GM12801 (cell line): Measurements from ENCODE around the gene ASS1.

Experiments
- TF ChIP-seq, protein P1 (sequence below): IDR thresholded peaks from one replicate; pipeline ENCODE4 v1.5.1; 2011; ENCODE audit warnings: control low read depth; ENCODE audit not compliant: insufficient read length; ENCODE audit errors: extremely low read depth

ASS1 gene

DNA sequence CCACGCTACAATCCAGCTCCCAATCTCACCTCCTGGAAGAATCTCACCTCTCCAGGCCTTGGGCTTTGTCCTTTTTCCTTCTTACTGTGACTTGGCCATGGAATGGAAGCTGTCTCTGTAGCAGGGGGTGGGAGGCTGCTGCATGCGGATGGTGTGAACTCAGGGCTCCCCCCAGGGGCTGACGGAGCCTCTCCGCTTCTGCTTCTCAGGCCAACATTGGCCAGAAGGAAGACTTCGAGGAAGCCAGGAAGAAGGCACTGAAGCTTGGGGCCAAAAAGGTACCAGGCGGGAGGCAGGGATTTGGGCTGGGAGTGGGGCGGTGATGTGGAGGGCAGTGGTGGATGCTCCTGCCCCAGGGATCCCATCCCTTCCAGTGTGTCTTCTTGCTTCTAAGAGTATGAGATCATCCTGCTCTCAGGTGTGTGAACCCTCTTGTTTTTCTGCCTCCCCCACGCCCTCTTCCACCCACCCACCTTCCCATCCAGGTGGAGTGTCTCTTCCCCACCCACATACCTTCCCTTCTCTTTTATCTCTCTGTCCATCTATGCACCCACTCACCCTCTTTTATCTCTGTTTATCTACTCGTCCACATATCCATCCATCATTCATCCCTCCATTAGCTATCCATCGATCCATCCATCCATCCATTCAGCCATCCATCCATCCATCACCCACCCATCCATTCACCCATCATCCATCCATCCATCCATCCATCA is 9.5 kb downstream of the ASS1 start:
- TF ChIP-seq, protein P1, sequence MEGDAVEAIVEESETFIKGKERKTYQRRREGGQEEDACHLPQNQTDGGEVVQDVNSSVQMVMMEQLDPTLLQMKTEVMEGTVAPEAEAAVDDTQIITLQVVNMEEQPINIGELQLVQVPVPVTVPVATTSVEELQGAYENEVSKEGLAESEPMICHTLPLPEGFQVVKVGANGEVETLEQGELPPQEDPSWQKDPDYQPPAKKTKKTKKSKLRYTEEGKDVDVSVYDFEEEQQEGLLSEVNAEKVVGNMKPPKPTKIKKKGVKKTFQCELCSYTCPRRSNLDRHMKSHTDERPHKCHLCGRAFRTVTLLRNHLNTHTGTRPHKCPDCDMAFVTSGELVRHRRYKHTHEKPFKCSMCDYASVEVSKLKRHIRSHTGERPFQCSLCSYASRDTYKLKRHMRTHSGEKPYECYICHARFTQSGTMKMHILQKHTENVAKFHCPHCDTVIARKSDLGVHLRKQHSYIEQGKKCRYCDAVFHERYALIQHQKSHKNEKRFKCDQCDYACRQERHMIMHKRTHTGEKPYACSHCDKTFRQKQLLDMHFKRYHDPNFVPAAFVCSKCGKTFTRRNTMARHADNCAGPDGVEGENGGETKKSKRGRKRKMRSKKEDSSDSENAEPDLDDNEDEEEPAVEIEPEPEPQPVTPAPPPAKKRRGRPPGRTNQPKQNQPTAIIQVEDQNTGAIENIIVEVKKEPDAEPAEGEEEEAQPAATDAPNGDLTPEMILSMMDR = no peak

DNA sequence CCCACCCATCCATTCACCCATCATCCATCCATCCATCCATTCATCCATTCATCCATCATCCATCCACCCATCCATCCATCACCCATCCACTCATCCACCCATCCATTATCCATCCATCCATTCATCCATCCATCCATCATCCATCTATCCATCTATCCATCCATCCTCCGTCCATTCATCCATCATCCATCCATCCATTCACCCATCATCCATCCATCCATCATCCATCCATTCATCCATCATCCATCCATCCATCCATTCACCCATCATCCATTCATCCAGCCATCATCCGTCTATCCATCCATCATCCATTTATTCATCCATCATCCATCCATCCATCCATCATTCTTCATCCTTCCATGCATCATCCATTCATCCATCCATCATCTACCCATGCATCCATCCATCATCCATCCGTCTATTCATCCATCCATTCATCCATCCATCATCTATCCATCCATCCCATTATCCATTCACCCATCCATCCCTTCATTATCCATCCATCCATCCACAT is 10.1 kb downstream of the ASS1 start:
- TF ChIP-seq, protein P1 = no peak

DNA sequence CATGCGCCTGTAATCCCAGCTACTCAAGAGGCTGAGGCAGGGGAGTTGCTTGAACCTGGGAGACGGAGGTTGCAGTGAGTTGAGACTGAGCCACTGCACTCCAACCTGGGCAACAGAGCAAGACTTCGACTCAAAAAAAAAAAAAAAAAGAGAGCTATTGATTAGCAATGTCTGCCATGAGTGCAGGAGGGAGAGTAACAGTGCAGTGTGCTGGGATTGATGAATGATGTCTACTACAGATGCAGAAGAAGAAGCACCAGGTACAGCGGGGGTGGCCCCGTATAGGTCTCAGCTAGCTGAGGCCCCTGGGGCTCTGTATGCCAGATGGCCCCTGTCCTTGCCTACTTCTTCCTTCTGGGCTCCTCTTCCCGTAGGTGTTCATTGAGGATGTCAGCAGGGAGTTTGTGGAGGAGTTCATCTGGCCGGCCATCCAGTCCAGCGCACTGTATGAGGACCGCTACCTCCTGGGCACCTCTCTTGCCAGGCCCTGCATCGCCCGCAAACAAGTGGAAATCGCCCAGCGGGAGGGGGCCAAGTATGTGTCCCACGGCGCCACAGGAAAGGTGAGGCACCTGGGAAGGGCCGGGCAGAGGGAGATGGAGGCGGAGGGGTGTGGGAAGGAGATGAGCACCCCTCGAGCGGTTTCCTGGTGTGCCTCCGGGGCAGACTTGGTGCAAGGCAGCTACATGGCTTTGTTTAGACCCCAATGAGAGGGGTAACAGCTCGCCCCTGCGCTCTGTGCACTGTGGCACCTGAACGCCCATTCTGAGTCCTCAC is 13.5 kb downstream of the ASS1 start:
- TF ChIP-seq, protein P1 = no peak

DNA sequence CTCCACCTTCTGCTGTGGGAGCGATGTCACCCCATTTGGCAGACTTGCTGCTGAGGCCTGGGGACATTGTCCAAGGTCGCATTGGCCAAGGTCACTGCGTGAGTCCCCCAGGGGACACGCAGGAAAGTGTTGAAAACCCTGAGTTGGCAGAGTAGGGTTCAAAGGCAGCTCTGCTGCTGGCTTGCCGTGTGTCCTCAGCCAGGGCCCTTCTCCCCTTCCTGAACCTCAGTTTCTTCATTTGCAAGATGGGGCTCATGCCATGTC is 14.0 kb downstream of the ASS1 start:
- TF ChIP-seq, protein P1 = no peak

DNA sequence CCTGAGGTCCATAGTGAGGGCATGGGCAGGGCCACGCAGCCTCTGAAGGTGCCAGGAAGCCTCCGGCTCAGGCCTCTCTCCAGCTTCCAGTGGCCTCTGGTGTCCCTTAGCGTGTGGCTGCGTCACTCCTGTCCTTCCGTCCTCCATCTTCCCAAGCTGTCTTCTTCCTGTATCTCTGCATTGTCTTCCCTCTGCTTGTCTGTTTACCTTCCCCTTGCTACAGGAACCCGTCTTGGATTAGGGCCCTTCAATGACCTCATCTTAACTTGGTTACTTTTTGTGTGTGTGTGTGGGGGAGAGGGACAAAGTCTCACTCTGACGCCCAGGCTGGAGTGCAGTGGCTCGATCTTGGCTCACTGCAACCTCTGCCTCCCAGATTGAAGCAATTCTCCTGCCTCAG is 14.4 kb downstream of the ASS1 start:
- TF ChIP-seq, protein P1 = no peak

DNA sequence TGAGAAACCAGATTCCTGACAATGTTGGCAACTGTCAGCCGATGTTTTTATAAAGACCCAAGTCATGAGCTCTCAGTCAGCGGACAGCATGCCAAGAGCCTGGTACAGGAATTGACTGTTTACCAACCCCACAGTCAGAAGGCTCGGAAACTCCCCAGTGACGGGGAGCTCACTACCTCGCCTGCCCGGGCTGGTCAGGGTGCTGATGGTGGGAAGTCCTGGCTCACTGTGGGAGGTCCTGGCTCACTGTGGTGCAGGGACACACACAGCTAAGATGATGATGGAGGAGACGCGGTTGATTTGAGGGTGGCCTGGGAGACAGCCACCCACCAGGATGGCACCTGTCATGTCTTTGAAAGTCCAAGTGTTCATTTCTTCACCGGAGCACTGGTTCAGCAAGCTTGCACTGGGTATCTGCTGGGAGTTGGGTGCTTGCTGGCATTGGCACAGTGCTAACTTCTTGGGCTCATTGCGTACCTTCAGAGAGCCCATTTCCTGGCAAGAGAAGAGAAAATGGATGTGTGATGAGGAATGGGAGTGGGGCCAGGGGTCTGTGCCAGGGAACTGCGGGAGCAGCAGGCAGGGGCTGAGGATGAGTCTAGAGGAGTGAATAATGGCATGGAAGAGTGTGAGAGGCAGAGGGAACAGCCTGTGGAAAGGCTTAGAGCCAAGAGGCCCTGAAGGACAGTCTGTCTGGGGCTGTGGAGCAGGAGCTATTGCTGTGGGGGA is 15.3 kb downstream of the ASS1 start:
- TF ChIP-seq, protein P1 = no peak

DNA sequence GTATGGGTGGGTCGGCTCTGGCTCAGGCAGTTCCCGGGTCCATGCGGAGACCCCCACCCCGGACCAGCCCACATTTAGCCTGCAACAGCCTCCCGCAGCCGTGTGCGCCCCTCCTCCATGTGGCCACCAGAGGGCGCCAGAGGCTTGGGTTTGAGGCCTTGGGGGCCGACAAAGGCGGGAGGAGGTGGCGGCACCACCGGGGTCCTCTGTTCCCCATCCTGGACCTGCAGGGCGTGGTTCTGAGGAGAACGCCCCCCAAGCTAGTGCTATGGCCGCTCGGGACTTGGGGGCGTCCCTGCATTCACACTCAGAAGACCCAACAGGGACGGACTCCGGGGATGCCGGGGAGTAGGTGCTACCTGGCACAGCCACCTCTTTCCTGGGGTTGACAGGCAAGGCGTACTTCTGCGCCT is 16.5 kb downstream of the ASS1 start:
- TF ChIP-seq, protein P1 = no peak
